ENCODE results near the gene GPR39.

Gene GPR39

DNA sequence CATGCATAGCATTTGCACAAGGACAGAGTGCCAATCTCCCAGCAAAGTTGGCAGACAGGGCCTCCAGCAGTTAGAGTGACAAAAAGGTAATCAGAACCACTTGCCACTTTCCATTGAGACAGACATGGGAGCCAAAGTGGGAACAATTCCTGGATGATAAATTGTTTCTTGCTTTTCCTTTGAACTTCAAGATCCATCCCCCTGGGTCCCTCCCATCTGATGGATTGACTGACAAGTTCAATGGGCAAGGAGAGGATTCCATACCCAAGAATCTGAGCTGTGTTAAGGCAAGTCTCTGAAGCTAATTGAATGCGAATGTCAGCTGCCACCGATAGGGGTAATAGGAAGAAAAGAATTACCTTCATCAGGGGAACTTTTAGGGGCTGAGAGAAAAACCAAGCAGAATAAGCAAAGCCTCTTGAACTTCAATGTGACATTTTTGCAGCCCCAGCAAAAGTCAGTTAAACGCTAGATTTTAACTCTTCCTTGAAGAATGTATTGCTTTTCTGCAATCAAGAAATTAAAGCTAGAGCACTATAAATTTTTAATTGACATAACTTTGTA is 156.9 kb downstream of the GPR39 start:
- DNase-seq, result no peak

GRCh38 chr2:132577686-132578085 is 161.1 kb downstream of the GPR39 start:
- DNase-seq, result no peak

GRCh38 chr2:132581591-132581990 is 165.0 kb downstream of the GPR39 start:
- DNase-seq, result no peak

DNA sequence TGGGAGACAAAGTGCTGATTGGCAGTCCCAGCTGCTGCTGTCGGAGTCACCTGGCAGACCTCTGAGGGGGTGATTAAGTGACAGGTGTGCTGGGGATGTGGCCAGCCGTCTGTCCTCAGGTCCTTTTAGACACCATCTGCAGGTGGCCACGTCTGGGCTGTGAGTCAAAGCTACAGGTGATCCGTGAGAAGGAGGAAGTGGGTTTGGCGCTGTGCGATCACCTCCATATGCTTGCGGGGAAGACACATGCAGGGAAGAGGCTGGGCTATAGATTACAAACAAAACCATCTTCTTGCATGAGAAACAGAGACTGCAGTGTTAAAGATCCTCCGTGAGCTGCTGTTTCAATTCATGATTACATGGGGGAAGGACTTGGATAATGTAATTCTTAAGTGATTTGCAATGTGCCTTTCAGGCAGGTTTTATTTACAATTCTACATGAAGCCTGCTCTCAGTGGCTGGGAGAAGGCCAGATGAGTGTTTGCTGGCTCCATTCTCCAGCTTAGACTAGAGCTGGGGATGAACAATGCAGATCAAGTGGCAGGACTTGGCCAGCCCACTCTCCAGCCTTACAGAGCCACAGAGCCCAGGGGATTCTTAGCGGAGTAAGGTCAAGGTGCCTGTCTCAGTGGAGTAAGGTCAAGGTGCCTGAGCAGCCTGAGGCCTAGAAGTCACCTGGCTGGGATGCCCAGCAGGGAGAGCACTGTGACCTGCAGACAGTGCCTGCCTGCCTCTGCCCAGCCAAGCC is 165.6 kb downstream of the GPR39 start:
- no peak for DNase-seq

DNA sequence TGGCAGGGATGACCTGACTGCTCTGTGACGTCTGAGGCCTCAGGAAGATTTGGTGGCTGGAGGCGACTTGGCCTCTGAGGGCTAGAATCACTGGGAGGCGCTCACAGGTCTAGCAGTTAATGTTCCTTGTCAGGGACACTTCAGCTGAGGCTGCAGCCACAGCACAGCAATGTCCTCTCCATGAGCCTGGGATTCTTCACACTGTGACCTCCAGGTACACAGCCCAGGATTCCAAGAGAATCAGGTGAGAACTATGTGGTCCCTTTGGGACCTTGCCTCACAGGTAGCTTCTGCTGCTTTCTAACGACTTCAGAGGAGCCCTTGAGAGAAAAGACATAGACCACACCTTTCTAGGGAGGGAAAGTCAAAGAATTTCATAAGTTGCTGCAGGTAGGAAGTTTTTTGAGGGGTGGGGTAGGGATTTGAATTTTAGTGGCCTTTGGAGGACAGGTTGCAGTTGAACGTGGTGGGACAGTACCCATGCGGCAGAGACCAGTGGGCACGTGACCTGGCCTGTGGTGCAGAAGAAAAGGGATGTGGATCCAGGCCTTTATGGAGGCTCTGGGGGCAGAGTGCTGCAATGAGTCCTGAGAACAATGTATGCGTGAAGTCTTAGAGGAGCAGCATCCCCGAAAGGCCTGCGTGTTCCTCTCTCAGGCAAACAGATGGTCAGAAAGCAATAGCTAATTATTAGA is 167.2 kb downstream of the GPR39 start:
- DNase-seq, result no peak

GRCh38 chr2:132584976-132585817 is 168.6 kb downstream of the GPR39 start:
- DNase-seq, result no peak

- no peak for DNase-seq
Measured at GRCh38 chr2:132586101-132586511, 169.5 kb downstream of the GPR39 start.

- DNase-seq, result no peak
Measured at GRCh38 chr2:132586835-132587234, 170.2 kb downstream of the GPR39 start.

DNA sequence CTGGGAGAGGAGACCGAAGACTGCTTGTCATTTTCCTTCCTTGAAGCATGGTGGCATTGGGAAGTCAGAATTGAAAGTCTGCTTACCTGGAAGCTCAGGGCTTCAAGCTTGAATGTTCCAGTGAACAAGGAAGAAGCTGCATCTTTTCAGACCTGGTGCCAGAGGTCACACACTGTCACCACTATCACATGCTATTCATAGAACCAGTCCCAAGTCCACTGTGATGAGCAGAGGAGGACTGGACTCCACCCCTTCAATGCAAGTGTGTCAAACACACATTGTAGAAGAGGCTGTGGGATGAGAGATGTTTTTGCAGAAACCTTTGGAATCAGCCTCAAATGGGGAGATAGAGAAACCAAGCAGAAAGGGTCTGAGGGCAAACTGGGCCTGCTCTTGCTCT is 172.0 kb downstream of the GPR39 start:
- DNase-seq, result no peak

DNA sequence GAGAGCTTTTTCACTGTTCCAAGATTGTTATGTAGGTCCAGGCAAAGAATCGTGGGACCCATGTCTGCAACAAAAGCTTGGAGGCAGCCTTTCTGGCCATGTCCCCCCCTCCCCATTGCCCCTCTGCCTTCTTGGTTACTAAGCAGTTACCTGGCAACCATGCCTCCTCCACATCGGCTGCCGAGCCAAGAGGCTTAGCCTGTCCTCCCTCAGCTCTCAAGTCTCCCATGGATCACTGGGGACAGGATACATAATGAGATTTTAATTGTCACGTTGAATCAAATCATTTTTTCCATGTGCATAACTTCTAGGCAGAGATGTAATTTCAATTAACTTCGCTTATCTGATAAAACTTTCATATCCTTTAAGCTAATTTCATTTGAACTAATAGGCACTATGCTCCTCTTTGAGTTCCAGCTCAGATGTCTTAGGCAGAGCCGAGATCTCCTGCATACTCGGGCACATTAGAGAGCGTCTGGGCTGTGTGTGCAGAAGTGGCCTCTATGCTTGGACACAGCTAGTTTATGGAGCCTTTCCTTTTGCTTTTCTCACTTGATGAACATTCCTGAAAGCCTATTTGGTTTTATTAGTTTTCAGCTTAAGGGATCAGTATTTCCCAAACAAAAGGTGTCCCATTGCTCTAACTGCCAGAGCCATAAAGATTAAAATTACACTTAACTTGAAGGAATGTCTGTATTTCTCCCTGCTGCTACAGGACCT is 172.7 kb downstream of the GPR39 start:
- no peak for DNase-seq

- DNase-seq, result no peak
Measured at GRCh38 chr2:132589966-132590365, 173.4 kb downstream of the GPR39 start.

GRCh38 chr2:132593171-132593570 is 176.6 kb downstream of the GPR39 start:
- DNase-seq, result no peak

DNA sequence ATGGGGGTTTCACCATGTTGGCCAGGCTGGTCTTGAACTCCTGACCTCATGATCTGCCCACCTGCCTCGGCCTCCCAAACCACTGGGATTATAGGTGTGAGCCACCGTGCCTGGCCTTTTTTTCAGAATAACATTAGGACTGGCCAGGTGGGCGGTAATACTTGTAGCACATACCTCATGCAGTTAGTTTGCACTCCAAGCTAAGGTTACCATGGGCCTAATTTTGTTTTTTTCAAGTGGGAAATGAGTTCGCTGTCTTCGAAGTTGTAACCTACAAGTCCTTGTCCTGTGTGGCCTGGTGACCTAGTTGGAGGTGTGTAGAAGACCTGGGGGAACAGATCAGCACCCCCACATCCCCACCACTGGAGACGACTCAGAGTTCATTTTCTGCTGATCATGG is 178.6 kb downstream of the GPR39 start:
- DNase-seq, result no peak

DNA sequence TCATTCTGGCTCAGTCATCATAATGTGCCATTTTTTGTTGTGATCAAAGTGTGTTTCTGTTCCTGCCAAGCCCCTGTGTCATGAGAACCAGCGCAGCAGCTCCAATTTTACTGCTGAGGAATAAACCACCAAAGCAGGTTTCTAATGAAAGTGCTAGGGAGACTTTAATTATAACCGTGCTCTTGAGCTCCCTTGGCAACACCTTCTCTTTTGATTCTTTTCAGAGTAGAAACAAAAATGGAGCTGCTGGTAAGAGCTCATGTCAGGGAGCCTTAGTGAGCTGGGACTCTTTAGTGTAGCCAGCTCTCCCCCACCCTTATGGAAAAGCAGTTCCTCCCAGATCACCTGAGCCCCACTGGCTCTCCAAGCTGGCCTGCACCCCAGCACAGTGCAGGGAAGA is 179.1 kb downstream of the GPR39 start:
- no peak for DNase-seq

DNA sequence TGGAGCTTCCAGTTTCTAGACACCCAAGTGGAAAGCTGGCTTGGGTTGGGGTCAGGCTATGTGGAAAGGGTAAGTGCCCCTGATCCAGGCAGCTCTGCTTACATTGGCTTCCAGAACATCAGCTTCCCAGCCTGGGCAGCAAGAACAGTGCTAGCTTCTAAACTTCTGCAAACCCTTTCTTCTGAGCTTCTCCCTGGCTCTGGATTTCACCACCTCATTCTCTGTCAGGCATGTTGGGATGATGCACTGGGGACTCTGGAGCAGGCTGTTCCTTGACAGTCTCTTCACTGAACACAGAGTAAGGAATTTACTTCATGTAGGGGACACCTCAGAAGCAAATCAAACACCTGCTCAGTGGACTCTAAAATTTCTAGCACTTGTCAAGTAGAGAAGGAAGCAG is 180.6 kb downstream of the GPR39 start:
- no peak for DNase-seq

- DNase-seq, result no peak
Measured at GRCh38 chr2:132597831-132598230, 181.2 kb downstream of the GPR39 start.

DNA sequence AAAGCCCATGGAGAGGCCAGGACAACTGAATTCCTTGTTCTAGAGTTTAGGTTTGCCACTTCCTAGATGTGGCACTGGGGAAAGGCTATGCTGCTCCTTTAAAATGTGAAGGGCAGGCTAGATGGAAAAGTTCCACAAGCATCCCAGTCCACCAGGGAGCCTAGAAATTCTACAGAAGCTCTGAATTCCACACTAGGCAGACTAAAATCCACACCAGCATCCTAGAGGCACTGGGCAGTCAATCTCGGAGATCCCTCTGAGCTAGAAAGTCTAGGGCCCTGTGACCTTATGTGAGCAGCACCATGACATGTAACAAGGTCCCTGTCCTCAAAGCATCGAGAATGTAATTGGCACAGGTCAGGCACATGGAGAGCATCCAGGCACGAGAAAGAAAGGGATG is 181.9 kb downstream of the GPR39 start:
- no peak for DNase-seq

- DNase-seq, result no peak
Measured at GRCh38 chr2:132599556-132599955, 183.0 kb downstream of the GPR39 start.

DNA sequence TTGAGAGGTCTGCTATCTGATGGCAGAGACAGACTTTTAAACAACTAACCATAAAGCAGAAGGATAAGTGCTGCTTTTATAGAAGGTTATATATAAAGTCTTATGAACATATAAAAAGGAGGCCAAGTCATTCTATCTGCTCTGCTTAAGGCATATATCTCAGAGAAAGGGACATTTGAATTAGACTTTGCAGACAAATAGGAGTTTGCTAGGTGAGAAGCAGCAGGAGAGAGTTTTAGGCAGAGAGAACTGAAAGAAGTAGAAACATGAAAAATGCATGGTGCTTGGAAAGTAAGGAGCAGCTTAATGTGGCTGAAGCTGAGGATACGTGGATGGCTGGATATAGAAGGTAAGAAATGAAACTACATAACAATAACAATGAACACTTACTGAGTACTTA is 188.0 kb downstream of the GPR39 start:
- DNase-seq, result no peak

DNA sequence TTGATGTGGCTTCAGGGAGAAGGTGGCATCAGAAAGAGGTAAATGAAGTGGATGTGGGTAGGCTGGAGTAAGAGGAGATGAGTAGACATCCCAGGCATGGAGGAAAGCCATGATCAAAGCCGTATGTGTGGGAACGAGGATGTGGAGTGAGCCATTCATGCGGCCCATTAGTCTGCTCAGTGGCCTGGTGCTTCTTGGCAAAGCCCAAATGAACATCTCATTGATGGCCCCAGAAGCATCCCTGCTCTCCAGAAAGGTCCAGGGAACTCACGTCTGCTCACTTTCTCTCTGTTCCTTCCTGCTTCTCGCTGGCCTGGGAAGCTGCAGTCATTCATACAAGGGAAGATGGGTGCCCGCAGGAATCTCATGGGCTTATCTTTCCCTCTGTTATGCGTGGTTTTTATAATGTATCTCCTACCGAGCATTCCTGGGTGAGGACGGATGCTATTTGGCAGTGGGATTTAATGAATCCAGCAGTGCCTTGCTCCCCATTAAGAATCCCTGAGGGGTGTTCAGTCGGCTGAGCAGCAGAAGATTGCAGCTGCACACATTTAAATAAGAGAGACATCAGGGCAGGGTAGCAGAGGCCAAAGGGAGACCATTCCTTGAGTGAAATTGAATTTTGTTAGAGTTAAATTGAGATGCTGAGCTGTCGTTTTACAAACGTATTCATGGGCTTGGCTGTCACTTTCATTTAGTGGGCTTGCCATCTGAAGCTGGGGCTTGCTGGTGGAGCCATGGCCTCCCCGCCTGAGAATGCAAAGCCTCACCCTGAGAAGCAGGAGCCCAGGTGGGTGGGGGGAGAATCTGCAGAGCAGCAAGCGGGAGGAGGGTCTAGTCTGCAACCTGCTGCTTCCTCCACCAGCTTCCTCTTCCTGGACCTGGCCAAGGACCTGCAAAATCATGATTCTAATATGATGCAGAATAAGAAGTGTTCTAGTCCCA is 188.9 kb downstream of the GPR39 start:
- DNase-seq, result no peak

GRCh38 chr2:132606649-132607048 is 190.0 kb downstream of the GPR39 start:
- DNase-seq, result no peak

Data from CD4-positive, alpha-beta T cell treated with Interleukin-6 for 4 hours (primary cell).